HUES64 (cell line): ENCODE results near the gene EGFR.

Experiments
- H3K27ac ChIP-seq: 2 replicates; pipeline ENCODE4 v1.7.0; 2013; ENCODE audit warnings: low read depth, low read length, inconsistent platforms
- H3K27me3 ChIP-seq: 2 replicates; pipeline ENCODE4 v1.6.1; 2013; ENCODE audit warnings: mild to moderate bottlenecking, low read length; ENCODE audit not compliant: insufficient read depth
- H3K36me3 ChIP-seq: 2 replicates; pipeline ENCODE4 v1.6.1; 2013; ENCODE audit warnings: mild to moderate bottlenecking, low read length; ENCODE audit not compliant: insufficient read depth
- H3K4me1 ChIP-seq: 2 replicates; pipeline ENCODE4 v1.6.1; 2013; ENCODE audit warnings: mild to moderate bottlenecking, low read length, moderate library complexity; ENCODE audit not compliant: insufficient read depth
- H3K4me3 ChIP-seq: 2 replicates; pipeline ENCODE4 v1.5.1; 2013; ENCODE audit warnings: mild to moderate bottlenecking, low read length, moderate library complexity
- H3K9ac ChIP-seq: 2 replicates; pipeline ENCODE4 v1.6.1; 2013; ENCODE audit warnings: mild to moderate bottlenecking, low read depth, low read length
- H3K9me3 ChIP-seq: 2 replicates; pipeline ENCODE4 v1.6.1; 2013; ENCODE audit warnings: low read depth, low read length; ENCODE audit not compliant: insufficient read depth
- WGBS: fragments of 150-250, 120-280 bp; methylation state at CpG from one replicate; pipeline ENCODE4 v1.1.7; 2013; ENCODE audit warnings: missing lambda C conversion rate; 5-methylcytosine and 5-hydroxymethylcytosine counted together

The EGFR gene

DNA sequence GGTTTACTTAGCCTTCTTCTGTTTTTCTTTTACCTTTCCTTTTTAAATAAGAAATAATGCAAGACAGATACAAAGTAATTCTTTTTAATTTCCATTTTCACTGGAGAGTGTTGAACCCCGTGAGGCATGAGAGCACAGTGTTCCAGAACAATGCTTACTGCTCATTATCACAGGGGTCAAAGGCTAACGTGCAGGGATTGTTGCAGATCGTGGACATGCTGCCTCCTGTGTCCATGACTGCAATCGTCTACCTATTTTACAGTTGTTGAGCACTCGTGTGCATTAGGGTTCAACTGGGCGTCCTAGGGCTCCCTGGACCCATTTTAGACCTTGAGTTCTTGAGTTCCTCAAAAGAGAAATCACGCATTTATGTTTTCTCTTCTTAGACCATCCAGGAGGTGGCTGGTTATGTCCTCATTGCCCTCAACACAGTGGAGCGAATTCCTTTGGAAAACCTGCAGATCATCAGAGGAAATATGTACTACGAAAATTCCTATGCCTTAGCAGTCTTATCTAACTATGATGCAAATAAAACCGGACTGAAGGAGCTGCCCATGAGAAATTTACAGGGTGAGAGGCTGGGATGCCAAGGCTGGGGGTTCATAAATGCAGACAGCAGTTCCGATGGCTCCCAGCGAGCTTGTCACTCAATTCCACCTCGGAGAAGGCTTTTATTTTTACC is 124.2 kb downstream of the EGFR start:
- WGBS = 90% methylated on average over 13 of the region's 13 CpGs
- Histone ChIP-seq H3K4me1 (no peaks in the 10 kb centered on the region), H3K36me3 (no peaks in the 10 kb centered on the region), H3K27ac (no peak overlapping the region), H3K9me3 (peaks cover 2% of the 10 kb centered on the region; the same call in 1 of the 2 replicates), H3K27me3 (no peaks in the 10 kb centered on the region), H3K9ac (no peak overlapping the region), H3K4me3 (no peak overlapping the region)

DNA sequence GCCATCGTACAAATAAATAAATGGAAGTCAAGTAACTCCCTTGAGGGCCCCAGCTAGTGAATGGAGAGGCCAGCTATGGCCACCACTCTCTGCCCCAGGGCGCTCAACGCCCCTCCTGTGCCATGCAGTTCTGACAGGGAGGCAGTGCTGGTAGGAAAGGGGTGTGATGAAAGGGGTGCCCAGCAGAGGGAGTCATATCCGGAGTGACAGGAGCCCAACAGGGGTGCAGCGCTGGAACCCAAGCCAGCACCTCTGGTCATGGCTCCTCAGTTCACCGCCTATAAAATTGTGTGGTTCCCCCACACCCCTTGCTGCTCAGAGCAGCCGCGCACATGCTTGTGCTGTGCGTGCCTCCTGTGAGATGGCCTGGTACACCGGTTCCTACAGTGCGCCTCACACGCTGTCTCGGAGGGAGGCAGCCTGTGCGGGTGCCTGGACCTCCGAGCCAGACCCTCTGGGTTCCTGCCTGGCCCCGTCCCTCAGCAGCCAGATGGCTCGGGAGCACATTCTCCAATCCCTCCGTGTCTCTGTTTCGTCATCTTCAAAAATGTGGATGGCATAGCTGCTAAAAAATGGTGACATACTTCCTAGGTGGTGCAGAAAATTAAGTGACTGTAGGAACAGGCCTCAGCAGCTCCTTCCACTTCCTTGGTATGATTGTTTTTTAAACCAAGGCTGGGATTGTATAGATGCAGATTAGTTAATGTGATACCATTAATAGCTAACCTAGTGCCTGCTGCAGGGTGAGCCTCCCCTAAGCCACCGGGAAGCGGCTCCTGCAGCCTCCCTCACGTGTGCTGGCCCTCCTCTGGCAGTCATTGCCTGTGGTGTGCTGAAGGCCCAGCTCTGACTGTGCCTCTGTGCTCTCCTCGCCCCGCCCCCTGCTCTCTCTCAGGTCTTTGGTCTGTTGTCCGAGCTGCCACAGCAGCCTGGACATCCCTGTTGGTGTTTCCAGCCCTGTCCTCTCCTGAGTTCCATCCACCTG is 125.8 kb downstream of the EGFR start:
- Histone ChIP-seq H3K9me3 (no peaks in the 10 kb centered on the region), H3K9ac (no peak overlapping the region), H3K4me3 (no peak overlapping the region), H3K36me3 (no peaks in the 10 kb centered on the region), H3K4me1 (no peaks in the 10 kb centered on the region), H3K27me3 (no peaks in the 10 kb centered on the region), H3K27ac (no peak overlapping the region)
- 88% methylated on average over 25 of the region's 25 CpGs for WGBS

DNA sequence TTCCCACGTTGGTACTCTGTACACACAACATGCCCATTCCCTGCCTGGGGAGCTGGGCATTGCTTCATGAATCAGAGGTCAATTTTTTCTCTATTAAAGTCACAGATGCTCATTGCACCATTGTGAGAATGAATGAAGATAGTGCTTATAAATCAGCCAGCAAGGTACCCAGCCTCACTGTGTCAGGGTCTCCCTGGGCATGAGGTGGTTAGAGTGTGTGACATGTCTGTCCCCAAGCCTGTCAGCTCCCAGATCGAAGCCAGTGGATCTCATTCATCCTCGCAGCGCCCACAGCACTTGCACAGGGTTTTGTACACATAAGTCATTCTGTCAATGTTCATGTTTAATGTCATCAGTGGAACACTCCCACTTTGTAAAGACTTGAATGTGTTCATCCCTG is 126.8 kb downstream of the EGFR start:
- Histone ChIP-seq H3K9ac (no peak overlapping the region), H3K9me3 (no peaks in the 10 kb centered on the region), H3K36me3 (no peaks in the 10 kb centered on the region), H3K4me1 (no peaks in the 10 kb centered on the region), H3K27ac (no peak overlapping the region), H3K4me3 (no peak overlapping the region), H3K27me3 (no peaks in the 10 kb centered on the region)
- 94% methylated on average over 4 of the region's 4 CpGs for WGBS

DNA sequence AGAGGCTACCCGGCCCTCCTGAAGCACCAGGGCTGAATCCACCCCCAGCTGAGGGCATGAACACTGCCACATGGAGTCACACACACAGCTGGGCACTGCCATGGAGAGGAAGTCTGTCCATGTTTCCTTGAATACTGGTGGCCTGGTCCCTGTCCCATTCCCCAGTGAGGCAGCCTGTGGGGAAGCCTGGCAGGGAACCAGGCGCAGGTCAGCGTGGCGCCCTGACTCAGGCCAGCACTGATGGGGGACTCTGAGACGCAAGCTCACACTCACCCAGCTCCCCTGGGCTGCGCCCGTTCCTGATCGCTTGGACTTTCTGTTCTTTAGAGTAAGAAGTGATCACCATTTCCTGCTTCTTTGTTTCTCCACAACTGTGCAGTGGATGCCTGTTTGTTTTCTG is 128.3 kb downstream of the EGFR start:
- 97% methylated on average over 8 of the region's 8 CpGs for WGBS
- Histone ChIP-seq H3K4me1 (no peaks in the 10 kb centered on the region), H3K36me3 (no peaks in the 10 kb centered on the region), H3K4me3 (no peak overlapping the region), H3K27me3 (no peaks in the 10 kb centered on the region), H3K9ac (no peak overlapping the region), H3K27ac (no peak overlapping the region), H3K9me3 (no peaks in the 10 kb centered on the region)

DNA sequence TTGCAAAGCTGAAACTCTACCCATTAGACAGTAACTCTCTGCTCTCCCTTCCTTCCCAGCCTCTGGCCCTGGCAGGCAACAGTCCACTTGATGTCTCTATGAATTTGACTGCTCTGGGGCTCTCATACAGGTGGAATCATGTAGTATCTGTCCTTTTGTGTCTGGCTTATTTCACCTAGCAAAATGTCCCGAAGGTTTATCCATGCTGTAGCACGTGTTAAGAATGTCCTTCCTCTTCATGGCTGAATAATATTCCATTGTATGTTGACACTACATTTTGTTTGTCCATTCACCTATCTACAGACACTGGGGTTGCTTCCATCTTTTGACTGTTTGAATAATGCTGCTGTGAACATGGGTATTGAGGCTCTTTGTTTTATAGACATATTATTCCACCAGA is 128.9 kb downstream of the EGFR start:
- Histone ChIP-seq H3K27me3 (no peaks in the 10 kb centered on the region), H3K36me3 (no peaks in the 10 kb centered on the region)
- 96% methylated on average over 2 of the region's 2 CpGs for WGBS

DNA sequence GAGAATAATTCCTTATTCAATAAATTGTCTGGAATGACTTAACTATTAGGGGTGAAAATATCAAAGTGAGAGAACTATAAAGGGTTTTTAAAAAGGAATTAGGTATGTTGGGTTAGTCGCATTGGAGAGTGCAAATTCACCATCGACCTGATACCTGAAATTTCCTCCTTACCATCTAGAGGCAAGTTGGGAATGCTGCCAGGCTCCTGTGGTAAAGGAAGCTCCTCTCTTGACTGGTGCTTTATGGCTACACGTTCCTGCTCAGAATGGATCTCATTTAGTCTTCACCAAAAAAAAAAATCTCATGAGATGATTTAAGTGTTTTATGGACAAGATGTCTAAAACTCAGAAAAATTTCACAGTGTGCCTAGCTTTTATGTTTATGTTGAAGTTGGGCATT is 129.8 kb downstream of the EGFR start:
- H3K36me3 ChIP-seq = no peaks in the 10 kb centered on the region

More for the DNA sequence above, 128.9 kb downstream of the EGFR start:
- Histone ChIP-seq H3K27ac (no peak overlapping the region), H3K9me3 (no peaks in the 10 kb centered on the region), H3K4me1 (no peaks in the 10 kb centered on the region), H3K9ac (no peak overlapping the region), H3K4me3 (no peak overlapping the region)

DNA sequence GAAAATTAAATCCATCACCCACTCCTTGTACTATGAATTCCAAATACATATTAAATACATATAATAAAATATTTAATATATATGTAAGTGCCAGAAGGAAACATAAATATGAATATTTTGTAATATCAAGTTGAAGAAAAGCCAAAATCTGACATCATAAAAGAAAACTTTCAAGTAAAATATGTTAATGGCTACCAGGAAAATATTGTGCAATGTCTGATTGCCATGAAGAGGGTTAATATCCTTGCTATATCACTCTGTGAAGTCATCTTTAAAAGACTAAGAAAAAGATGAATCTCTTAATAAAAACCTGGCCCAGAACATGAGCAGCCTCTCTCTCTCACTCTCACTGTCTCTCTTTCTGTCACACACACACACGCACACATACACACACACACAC is 130.2 kb downstream of the EGFR start:
- no peaks in the 10 kb centered on the region for H3K27me3 ChIP-seq
- H3K36me3 ChIP-seq = no peaks in the 10 kb centered on the region
- no peaks in the 10 kb centered on the region for H3K4me1 ChIP-seq
- no peak overlapping the region for H3K27ac ChIP-seq
- no CpG with 5 or more reads among the region's 1 CpG for WGBS
- H3K4me3 ChIP-seq = no peak overlapping the region
- H3K9me3 ChIP-seq = no peaks in the 10 kb centered on the region
- H3K9ac ChIP-seq = no peak overlapping the region

More for the DNA sequence above, 129.8 kb downstream of the EGFR start:
- Histone ChIP-seq H3K4me3 (no peak overlapping the region), H3K27me3 (no peaks in the 10 kb centered on the region), H3K9ac (no peak overlapping the region), H3K4me1 (no peaks in the 10 kb centered on the region), H3K27ac (no peak overlapping the region), H3K9me3 (no peaks in the 10 kb centered on the region)
- WGBS = 83% methylated on average over 2 of the region's 3 CpGs

DNA sequence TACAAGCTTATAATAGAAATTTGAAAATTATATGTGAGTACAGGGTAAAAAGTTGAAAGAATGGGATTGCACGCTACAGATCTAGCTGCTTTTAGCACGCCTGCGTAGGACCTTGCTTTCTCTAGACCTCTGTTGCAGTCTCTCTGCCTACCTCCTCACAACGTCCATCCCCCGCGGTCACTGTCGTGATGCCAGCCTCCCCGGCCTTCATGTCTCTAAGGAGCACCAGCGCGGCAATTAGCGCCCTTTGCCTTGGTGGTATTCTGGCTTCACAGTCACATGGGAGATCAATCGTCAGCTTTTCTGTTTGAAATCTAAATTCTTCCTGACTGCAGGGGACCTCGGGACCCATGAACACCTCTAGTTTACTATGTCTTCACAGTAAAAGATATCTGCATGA is 131.3 kb downstream of the EGFR start:
- no peak overlapping the region for H3K9ac ChIP-seq
- H3K9me3 ChIP-seq = no peaks in the 10 kb centered on the region
- no peaks in the 10 kb centered on the region for H3K36me3 ChIP-seq
- H3K27ac ChIP-seq = no peak overlapping the region
- H3K4me1 ChIP-seq = no peaks in the 10 kb centered on the region
- H3K27me3 ChIP-seq = no peaks in the 10 kb centered on the region
- WGBS = 94% methylated on average over 13 of the region's 13 CpGs
- H3K4me3 ChIP-seq = no peak overlapping the region

DNA sequence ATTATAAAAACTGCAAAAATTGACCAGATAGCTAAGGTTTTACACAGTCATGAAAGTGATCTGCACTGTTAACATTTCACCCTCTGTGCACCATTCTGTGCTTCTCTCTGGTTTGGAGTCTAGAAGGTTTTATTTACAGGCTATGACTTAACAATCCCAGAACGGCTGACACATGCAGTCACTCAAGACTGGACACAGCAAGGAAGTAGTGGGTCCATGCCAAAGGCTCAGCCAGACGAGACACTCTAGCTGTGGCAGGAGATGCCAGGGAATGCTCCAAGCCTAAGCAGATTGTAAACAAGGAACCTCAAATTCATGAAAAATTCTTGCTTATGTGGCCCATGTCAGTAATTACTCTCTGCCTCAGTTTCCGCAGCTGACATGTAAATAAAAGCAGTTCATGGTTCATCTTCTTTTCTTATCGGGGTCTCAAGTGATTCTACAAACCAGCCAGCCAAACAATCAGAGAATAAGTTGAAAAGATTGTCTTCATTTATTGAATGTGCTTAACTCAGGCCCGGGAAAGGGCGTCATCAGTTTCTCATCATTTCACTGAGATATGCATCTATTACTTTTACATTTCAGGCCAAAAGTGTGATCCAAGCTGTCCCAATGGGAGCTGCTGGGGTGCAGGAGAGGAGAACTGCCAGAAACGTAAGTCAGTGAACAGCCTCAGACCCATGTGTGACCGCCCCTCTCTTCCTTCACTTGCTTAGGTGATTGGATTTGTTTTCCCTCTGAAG is 132.1 kb downstream of the EGFR start:
- no peaks in the 10 kb centered on the region for H3K36me3 ChIP-seq
- no peaks in the 10 kb centered on the region for H3K27me3 ChIP-seq
- H3K27ac ChIP-seq = no peak overlapping the region
- no peak overlapping the region for H3K9ac ChIP-seq
- WGBS = 97% methylated on average over 8 of the region's 8 CpGs
- H3K4me3 ChIP-seq = no peak overlapping the region
- no peaks in the 10 kb centered on the region for H3K4me1 ChIP-seq
- H3K9me3 ChIP-seq = no peaks in the 10 kb centered on the region

DNA sequence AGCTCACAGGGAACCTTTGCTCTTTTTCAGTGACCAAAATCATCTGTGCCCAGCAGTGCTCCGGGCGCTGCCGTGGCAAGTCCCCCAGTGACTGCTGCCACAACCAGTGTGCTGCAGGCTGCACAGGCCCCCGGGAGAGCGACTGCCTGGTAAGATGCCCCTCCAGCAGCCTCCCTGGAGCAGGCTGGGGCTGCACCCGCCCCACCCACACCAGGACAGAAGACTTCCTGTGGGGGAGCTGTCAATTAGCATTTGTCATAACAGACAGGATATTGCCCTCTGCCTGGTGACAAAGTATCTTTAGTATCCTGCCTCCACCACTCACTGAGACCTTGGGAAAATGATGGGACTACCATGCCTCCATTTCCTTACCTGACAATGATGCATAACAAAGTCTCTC is 133.7 kb downstream of the EGFR start:
- Histone ChIP-seq H3K4me3 (no peak overlapping the region), H3K27ac (no peak overlapping the region), H3K27me3 (no peaks in the 10 kb centered on the region), H3K36me3 (no peaks in the 10 kb centered on the region), H3K4me1 (peaks cover 9% of the 10 kb centered on the region), H3K9me3 (no peaks in the 10 kb centered on the region), H3K9ac (no peak overlapping the region)
- 90% methylated on average over 6 of the region's 6 CpGs for WGBS

DNA sequence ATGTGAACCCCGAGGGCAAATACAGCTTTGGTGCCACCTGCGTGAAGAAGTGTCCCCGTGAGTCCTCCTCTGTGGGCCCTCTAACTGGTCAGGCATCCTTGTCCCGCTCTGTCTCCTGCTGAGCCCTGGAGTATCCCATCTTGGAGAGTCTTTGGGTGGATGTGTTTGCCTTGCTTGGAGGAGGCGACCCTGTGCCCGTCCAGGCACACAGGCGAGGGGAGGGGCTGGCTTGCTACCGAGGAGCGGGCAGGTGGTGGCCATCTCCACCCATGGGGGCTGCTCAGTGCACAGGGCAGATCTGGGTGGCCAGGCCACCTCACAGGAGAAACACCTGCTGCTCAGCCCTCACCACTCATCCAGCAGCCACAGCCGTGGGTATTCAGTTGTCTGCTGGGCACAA is 135.3 kb downstream of the EGFR start:
- no peaks in the 10 kb centered on the region for H3K9me3 ChIP-seq
- no peak overlapping the region for H3K9ac ChIP-seq
- WGBS = 98% methylated on average over 10 of the region's 10 CpGs
- peaks cover 13% of the 10 kb centered on the region for H3K4me1 ChIP-seq
- H3K36me3 ChIP-seq = no peaks in the 10 kb centered on the region
- no peaks in the 10 kb centered on the region for H3K27me3 ChIP-seq
- H3K4me3 ChIP-seq = no peak overlapping the region
- no peak overlapping the region for H3K27ac ChIP-seq
